Common myeloid progenitor, CD34-positive (primary cell): ENCODE measurements around the gene CYSLTR2.

ENCODE experiments used
- CTCF ChIA-PET: fragments of 350-600 bp; sonication (Branson Sonifier 250); formaldehyde crosslinking; loops from one replicate; lab custom pipeline; 2021; ENCODE audit warnings: antibody characterized with exemption; lab: Charles Lee
- POLR2A ChIA-PET: fragments of 350-600 bp; sonication (Branson Sonifier 250); formaldehyde crosslinking; loops from one replicate; lab custom pipeline; 2021; ENCODE audit warnings: antibody characterized with exemption; lab: Charles Lee
- DNase-seq, 3 donors: peaks; one replicate each; pipeline versions ENCODE4 v3.0.0 to v3.0.0-alpha.2; 2013
- H3K27ac ChIP-seq, 2 experiments: 1 replicate in 1 of 2; 2 replicates in 1 of 2; pipeline ENCODE4 v1.7.0; 2013; ENCODE audit warnings: inconsistent platforms in 2 of 2, low read length in 2 of 2, mild to moderate bottlenecking in 2 of 2, low read depth in 1 of 2, moderate library complexity in 1 of 2; ENCODE audit not compliant: severe bottlenecking in 2 of 2, insufficient read depth in 1 of 2, poor library complexity in 1 of 2
- H3K27me3 ChIP-seq, 5 experiments: replicated peaks in 2 of 5; 1 replicate in 3 of 5; 2 replicates in 2 of 5; pipeline versions ENCODE4 v1.6.1 to v1.7.0; 2013; ENCODE audit warnings: low read length in 4 of 5, mild to moderate bottlenecking in 2 of 5, moderate library complexity in 2 of 5, inconsistent platforms in 1 of 5; ENCODE audit not compliant: insufficient read depth in 5 of 5, control insufficient read depth in 4 of 5
- H3K36me3 ChIP-seq, 4 experiments: 1 replicate in 2 of 4; 2 replicates in 2 of 4; pipeline versions ENCODE4 v1.6.1 to v1.7.0; 2013; ENCODE audit warnings: low read length in 3 of 4, control low read depth in 1 of 4, mild to moderate bottlenecking in 1 of 4; ENCODE audit not compliant: control insufficient read depth in 4 of 4, insufficient read depth in 4 of 4
- H3K4me1 ChIP-seq, 4 experiments: 1 replicate in 3 of 4; 2 replicates in 1 of 4; pipeline versions ENCODE4 v1.6.1 to v1.7.1; 2013; ENCODE audit warnings: low read length in 3 of 4, mild to moderate bottlenecking in 3 of 4, control low read depth in 1 of 4, inconsistent platforms in 1 of 4, moderate library complexity in 1 of 4; ENCODE audit not compliant: control insufficient read depth in 4 of 4, insufficient read depth in 4 of 4; ENCODE audit errors: control extremely low read depth in 1 of 4
- H3K4me3 ChIP-seq, 7 experiments: 1 replicate in 4 of 7; 2 replicates in 3 of 7; pipeline versions ENCODE4 v1.5.1 to v1.7.0; 2013; ENCODE audit warnings: mild to moderate bottlenecking in 7 of 7, low read length in 6 of 7, moderate library complexity in 6 of 7, inconsistent platforms in 2 of 7, low read depth in 2 of 7, control low read depth in 1 of 7; ENCODE audit not compliant: insufficient read depth in 4 of 7, control insufficient read depth in 1 of 7; ENCODE audit errors: extremely low read depth in 1 of 7
- H3K9me3 ChIP-seq, 5 experiments: 1 replicate in 4 of 5; 2 replicates in 1 of 5; pipeline versions ENCODE4 v1.6.1 to v1.7.1; 2013; ENCODE audit warnings: low read length in 4 of 5, mild to moderate bottlenecking in 2 of 5, inconsistent platforms in 1 of 5, low read depth in 1 of 5, moderate library complexity in 1 of 5; ENCODE audit not compliant: control insufficient read depth in 4 of 5, insufficient read depth in 2 of 5; ENCODE audit errors: control extremely low read depth in 1 of 5
- WGBS: methylation state at CpG from one replicate; pipeline ENCODE4 v1.1.5; 2013; ENCODE audit not compliant: insufficient coverage; 5-methylcytosine and 5-hydroxymethylcytosine counted together

CYSLTR2 gene

DNA sequence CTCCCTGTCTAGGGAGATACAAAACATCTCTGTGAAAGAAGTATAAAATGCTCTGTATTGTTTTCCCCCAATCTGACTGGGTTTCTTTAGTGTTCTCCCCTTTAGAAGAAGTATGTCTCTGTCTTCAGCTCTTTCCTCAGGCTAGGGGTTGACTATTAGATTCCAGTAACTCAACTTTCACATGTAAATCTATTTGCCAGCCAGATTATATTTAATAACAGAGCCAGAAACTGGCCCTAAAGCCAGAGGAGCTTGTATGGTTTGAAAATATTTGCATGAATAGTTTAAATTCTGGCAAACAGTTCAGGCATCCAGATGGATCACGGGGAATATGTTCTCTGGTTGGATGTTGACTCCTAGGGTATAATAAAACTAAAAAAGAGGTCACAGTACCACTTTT lies 22.3 kb upstream of the CYSLTR2 start:
- POLR2A ChIA-PET: interaction anchor here (1.2 kb wide), 1 partner anchor 22 kb away, joined by 3 read pairs; no protein-coding TSS in a partner anchor
- CTCF ChIA-PET: interaction anchor here (0.6 to 2.0 kb wide), 4 partner anchors 9 to 37 kb away, joined by 4 to 8 read pairs (median 5); no protein-coding TSS in a partner anchor
- Histone ChIP-seq H3K27ac (no peak overlapping the region), H3K4me1 (peaks cover 0 to 13% (median 5%) of the 10 kb centered on the region in 4 experiments), H3K36me3 (no peaks in the 10 kb centered on the region), H3K9me3 (peaks cover 4 to 19% (median 9%) of the 10 kb centered on the region in 5 experiments), H3K27me3 (no peaks in the 10 kb centered on the region), H3K4me3 (no peak overlapping the region)
- no peak for DNase-seq
- no CpG with 5 or more reads among the region's 1 CpG for WGBS

DNA sequence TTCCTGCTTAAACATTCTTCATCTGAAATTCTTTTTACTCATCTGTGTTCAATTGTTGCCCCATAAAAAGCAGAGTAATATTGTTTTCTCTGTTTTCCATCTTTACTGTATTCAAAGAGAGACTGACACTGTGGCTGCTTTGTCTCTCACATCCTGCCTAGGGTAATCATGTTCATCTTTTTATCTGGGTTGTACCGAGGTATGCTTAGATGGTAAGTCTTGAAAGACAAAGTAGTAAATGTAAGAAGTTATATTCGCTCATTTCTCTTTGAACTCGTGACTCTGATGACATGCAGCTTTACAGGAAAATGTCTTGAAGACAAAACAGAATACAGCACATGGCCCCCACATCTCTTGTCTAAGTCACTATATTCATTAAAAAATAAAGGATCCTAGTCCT lies 20.0 kb upstream of the CYSLTR2 start:
- ChIA-PET POLR2A (no interaction called here), CTCF (no interaction called here)
- no peak for DNase-seq
- no peaks in the 10 kb centered on the region for H3K36me3 ChIP-seq
- H3K9me3 ChIP-seq: peaks cover 11 to 36% (median 15%) of the 10 kb centered on the region in 5 experiments
- 100% methylated on average over 1 of the region's 3 CpGs for WGBS
- no peaks in the 10 kb centered on the region for H3K27me3 ChIP-seq
- peaks cover 0 to 2% (median 0%) of the 10 kb centered on the region in 4 experiments for H3K4me1 ChIP-seq
- H3K27ac ChIP-seq: no peak overlapping the region
- no peak overlapping the region for H3K4me3 ChIP-seq

DNA sequence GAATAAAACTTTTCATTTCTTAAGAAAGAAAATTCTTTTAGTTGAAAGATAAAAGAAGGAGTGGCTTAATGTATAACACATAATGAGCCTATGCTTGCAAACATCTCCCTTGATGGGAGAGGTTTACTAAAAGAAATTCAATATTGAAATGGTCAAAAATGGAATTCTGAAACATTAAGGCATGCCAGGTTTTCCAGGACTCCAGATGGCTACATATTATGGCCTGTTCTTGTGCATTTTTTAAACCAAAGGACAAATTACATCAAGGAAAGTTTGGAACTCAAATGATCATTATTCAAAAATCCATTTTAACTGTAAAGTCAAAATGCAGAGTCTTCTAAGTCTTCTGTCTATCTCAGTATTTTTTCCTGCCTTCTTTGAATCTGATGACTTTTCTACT lies 19.1 kb upstream of the CYSLTR2 start:
- no peak overlapping the region for H3K27ac ChIP-seq
- POLR2A ChIA-PET: interaction anchor here (0.5 kb wide), 1 partner anchor 148 kb away, joined by 3 read pairs; no protein-coding TSS in a partner anchor
- H3K4me1 ChIP-seq: peaks cover 0 to 2% (median 0%) of the 10 kb centered on the region in 4 experiments
- no peaks in the 10 kb centered on the region for H3K27me3 ChIP-seq
- DNase-seq: no peak
- CTCF ChIA-PET: interaction anchor here (1.2 to 1.3 kb wide), 2 partner anchors 9 to 133 kb away, joined by 3 to 5 read pairs; no protein-coding TSS in a partner anchor
- no peak overlapping the region for H3K4me3 ChIP-seq
- no peaks in the 10 kb centered on the region for H3K36me3 ChIP-seq
- peaks cover 12 to 36% (median 15%) of the 10 kb centered on the region in 5 experiments for H3K9me3 ChIP-seq

DNA sequence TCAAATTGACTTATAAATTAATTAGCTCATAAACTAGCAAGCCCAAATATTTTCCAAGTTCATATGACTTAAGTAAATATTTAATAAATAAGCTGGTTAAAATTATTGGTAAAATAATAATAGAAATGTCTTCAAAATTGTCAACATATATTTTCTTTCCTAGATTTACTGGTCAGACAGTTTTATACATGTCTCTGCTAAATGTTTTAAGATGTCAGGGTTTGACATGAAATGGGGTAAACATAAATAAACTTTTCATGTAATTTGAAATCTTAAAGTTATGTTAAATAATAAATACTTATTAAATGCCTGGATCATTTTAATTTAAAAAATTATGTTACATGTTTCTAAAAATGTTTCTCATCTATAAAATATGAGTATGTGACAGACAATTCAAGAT lies 18.3 kb upstream of the CYSLTR2 start:
- H3K27me3 ChIP-seq: no peaks in the 10 kb centered on the region
- H3K4me3 ChIP-seq: no peak overlapping the region
- no peak for DNase-seq
- no peaks in the 10 kb centered on the region for H3K36me3 ChIP-seq
- H3K9me3 ChIP-seq: peaks cover 12 to 36% (median 15%) of the 10 kb centered on the region in 5 experiments
- no peaks in the 10 kb centered on the region for H3K4me1 ChIP-seq
- no peak overlapping the region for H3K27ac ChIP-seq
- CTCF ChIA-PET: interaction anchor here (0.5 to 1.3 kb wide), 3 partner anchors 9 to 151 kb away, joined by 3 to 5 read pairs (median 3); no protein-coding TSS in a partner anchor
- POLR2A ChIA-PET: no interaction called here

DNA sequence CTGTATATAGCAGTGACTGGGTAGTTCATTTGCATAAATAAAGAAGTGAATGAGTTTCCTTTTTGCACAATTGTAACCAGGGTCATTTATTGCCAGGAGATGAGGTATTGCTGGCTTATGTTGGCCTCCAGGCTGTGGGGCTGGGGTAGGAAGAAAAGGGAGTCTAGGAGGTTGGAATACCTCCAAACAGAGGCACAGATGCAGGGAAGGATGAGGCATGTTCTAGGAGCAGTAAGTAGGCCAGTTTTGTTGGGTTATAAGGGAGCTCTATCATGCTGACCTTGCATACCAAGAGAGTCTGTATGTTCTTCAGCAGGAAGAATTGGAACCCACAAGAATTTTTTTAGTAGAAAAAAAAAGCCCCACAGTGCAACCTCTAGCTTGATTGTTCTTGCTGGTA lies 17.2 kb upstream of the CYSLTR2 start:
- no peaks in the 10 kb centered on the region for H3K36me3 ChIP-seq
- no peak overlapping the region for H3K27ac ChIP-seq
- ChIA-PET CTCF (interaction anchor here (0.8 to 1.5 kb wide), 5 partner anchors 13 to 131 kb away, joined by 3 to 4 read pairs (median 3); no protein-coding TSS in a partner anchor), POLR2A (no interaction called here)
- peaks cover 12 to 36% (median 15%) of the 10 kb centered on the region in 5 experiments for H3K9me3 ChIP-seq
- DNase-seq: no peak
- H3K4me3 ChIP-seq: no peak overlapping the region
- no peaks in the 10 kb centered on the region for H3K4me1 ChIP-seq
- H3K27me3 ChIP-seq: no peaks in the 10 kb centered on the region

DNA sequence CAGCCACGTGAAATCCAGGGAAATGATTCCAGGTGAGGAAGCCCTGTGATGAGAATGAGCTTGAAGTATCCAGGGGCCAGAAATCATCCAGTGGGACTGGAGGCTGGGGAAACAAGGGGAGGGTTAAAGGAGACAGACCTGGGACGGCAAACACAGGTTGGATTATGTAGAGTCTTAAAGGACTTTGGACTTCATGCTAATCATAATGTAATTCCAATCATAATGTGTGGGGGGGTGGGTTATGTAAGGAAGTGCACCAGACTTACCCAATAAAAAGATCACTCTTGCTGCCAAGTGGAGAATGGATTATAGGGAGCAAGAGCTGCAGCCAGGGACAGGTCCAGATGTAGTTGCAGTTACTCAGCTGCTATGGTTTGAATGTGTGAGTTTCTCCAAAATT lies 16.1 kb upstream of the CYSLTR2 start:
- H3K27me3 ChIP-seq: no peaks in the 10 kb centered on the region
- POLR2A ChIA-PET: interaction anchor here (0.6 kb wide), 1 partner anchor 915 kb away, joined by 3 read pairs; no protein-coding TSS in a partner anchor
- no peaks in the 10 kb centered on the region for H3K4me1 ChIP-seq
- no peak overlapping the region for H3K27ac ChIP-seq
- CTCF ChIA-PET: interaction anchor here (0.6 to 1.5 kb wide), 4 partner anchors 22 to 47 kb away, joined by 3 to 4 read pairs (median 4); no protein-coding TSS in a partner anchor
- no peak overlapping the region for H3K4me3 ChIP-seq
- peaks cover 12 to 36% (median 15%) of the 10 kb centered on the region in 5 experiments for H3K9me3 ChIP-seq
- WGBS: 0% methylated on average over 1 of the region's 2 CpGs
- no peaks in the 10 kb centered on the region for H3K36me3 ChIP-seq
- no peak for DNase-seq

DNA sequence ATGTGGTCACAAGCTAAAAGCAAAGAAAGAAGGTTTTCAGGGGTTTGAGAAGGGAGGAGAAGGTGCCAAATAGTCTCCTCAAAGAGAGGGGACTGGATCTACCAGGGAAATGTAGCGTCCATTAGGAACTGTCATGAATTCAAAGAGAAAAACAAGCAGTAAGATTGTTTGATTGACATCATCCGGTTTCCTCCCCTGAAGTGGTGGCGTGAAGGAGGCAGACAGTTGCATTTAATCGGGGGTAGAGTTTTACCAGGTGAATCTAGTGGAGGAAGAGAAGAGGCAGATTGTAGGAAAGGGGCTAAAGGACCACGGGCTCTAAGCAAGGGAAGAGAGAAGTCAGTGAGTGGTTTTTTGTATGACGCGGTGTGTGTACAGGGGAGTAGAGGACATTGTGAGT lies 13.0 kb upstream of the CYSLTR2 start:
- POLR2A ChIA-PET: interaction anchor here (0.7 kb wide), 1 partner anchor 266 kb away, joined by 3 read pairs; no protein-coding TSS in a partner anchor
- 90% methylated on average over 7 of the region's 7 CpGs for WGBS
- no peak overlapping the region for H3K27ac ChIP-seq
- H3K4me3 ChIP-seq: no peak overlapping the region
- H3K4me1 ChIP-seq: no peaks in the 10 kb centered on the region
- CTCF ChIA-PET: interaction anchor here (1.4 to 1.8 kb wide), 3 partner anchors 9 to 98 kb away, joined by 3 to 8 read pairs (median 3); no protein-coding TSS in a partner anchor
- H3K9me3 ChIP-seq: peaks cover 4 to 23% (median 9%) of the 10 kb centered on the region in 5 experiments
- H3K36me3 ChIP-seq: no peaks in the 10 kb centered on the region
- no peak for DNase-seq
- no peaks in the 10 kb centered on the region for H3K27me3 ChIP-seq
